Esophagus (tissue), 2 donors: ENCODE data around the gene CNTNAP5. TPM values are rescaled to one million over a fixed set of nuclear protein-coding genes. Genes with fewer than 3 reads are reported as not detected.

Experiments used
- H3K27ac ChIP-seq, 2 donors: one replicate each; pipeline ENCODE4 v1.5.1; 2013; ENCODE audit warnings: low read depth in 2 of 2, mild to moderate bottlenecking in 2 of 2, inconsistent platforms in 1 of 2, low read length in 1 of 2, moderate library complexity in 1 of 2
- H3K27me3 ChIP-seq, 2 donors: one replicate each; pipeline ENCODE4 v1.6.1; 2013; ENCODE audit warnings: low read length in 2 of 2, control low read depth in 1 of 2, mild to moderate bottlenecking in 1 of 2; ENCODE audit not compliant: insufficient read depth in 2 of 2, control insufficient read depth in 1 of 2
- H3K36me3 ChIP-seq, 2 donors: one replicate each; pipeline ENCODE4 v1.6.1; 2013; ENCODE audit warnings: low read length in 1 of 2; ENCODE audit not compliant: control insufficient read depth in 2 of 2, insufficient read depth in 2 of 2
- H3K4me1 ChIP-seq, 2 donors: one replicate each; pipeline ENCODE4 v1.6.1; 2013; ENCODE audit warnings: low read length in 1 of 2; ENCODE audit not compliant: control insufficient read depth in 2 of 2, insufficient read depth in 2 of 2
- H3K4me3 ChIP-seq, 2 donors: one replicate each; pipeline ENCODE4 v1.5.1; 2013; ENCODE audit warnings: low read length in 2 of 2, mild to moderate bottlenecking in 2 of 2, low read depth in 1 of 2, moderate library complexity in 1 of 2
- H3K9me3 ChIP-seq, 2 donors: one replicate each; pipeline ENCODE4 v1.6.1; 2013; ENCODE audit warnings: mild to moderate bottlenecking in 2 of 2, low read depth in 1 of 2, low read length in 1 of 2, moderate library complexity in 1 of 2; ENCODE audit not compliant: control insufficient read depth in 2 of 2, insufficient read depth in 1 of 2
- WGBS, 2 donors: extraction: QIAGEN DNeasy Blood & Tissue Kit; methylation state at CpG; one replicate each; pipeline ENCODE4 v1.1.7; 2013; 5-methylcytosine and 5-hydroxymethylcytosine counted together
- polyA plus RNA-seq, 2 donors: library from polyadenylated mRNA; stranded (reverse); fragments of 200-250 nt; gene quantifications; one replicate each; pipeline ENCODE4 v1.2.3, GENCODE V29; 2013
- donor health status: healthy with polysubstance abuse.
- donor health status: Bipolar disorder and iron deficiency.

CNTNAP5 gene
- polyA plus RNA-seq, 2 donors = not detected

DNA sequence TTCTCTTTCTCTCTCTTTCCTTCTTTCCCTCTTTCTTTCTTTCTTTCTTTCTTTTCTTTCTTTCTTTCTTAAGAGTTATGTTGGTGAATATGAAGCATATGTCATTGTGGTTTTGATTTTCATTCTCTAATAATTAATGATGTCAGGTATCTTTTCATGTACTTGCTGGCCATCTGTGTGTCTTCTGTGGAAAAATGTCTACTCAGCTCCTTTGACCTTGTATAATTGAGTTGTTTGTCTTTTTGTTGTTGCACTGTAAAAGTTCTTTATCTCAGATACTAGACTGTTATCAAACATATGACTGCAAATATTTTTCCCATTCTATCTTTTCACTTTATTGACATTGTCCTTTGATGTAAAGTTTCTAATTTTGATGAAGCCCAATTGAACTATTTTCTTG, 645.1 kb downstream of the CNTNAP5 start:
- Histone ChIP-seq H3K36me3 (no peaks in the 10 kb centered on the region), H3K4me1 (no peaks in the 10 kb centered on the region), H3K4me3 (no peak overlapping the region), H3K27me3 (no peaks in the 10 kb centered on the region), H3K9me3 (no peaks in the 10 kb centered on the region), H3K27ac (no peak overlapping the region)

DNA sequence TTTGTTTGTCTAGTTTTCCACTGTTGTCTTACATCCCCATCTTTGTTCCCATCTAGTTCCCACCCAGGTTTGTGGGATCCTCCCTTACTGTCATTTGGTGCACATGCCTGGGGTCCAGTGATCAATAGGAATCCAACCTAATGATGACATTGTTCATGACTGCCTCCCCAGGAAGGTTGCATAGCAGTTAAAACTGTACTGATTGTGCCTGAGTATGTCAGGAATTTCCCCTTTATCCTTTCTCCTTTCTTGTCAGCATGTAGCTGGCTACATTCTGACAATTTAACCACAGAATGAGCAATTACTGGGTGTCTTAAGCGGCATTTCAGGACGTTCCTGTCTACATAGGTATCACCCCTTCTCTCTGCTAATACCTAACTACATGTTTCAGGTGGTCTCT, 653.0 kb downstream of the CNTNAP5 start:
- WGBS, 2 donors = 57 to 60% methylated on average over 2 of the region's 2 CpGs
- Histone ChIP-seq H3K9me3 (no peaks in the 10 kb centered on the region), H3K4me3 (no peak overlapping the region), H3K27me3 (no peaks in the 10 kb centered on the region), H3K27ac (no peak overlapping the region), H3K36me3 (no peaks in the 10 kb centered on the region), H3K4me1 (no peaks in the 10 kb centered on the region)

DNA sequence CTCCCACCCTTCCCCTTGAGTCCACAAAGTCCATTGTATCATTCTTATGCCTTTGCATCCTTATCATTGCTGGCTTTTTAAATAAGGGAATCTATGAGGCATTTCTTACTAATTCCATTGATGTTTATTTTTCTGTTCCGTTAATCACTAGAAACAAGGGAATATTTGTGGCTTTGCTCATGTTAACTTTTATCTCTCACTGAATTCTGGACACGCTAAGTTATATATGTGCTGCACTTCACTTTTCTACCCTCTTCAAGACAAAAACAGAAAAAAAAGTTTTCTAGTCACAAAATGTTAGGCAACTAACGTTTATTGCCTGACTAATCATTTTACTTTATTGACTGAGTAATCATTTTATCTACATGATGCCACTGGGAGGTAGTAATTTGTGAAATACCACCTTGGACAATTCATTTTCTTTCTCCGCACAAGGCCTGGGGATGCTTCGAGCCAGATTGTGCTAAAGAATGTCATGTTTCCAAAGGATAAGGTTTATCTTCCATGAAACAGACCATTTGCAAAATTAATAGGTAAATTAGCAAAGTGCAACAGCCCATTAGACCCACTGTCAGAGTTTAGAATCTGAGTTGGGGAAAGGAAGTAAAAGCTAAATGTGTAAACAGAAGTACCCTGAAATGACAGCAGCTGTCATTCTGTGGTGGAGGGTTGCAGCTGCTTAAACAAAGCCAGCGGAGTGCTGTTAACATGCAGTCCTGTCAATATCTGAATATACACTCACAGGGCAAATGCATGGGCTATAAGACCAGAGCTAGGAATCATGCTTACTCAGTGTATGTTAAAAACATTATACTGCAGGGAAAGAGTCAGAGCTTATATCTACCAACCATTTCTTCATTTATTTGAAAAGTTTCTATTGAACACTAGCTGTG, 658.7 kb downstream of the CNTNAP5 start:
- H3K36me3 ChIP-seq = no peaks in the 10 kb centered on the region
- H3K27ac ChIP-seq = no peak overlapping the region
- no peaks in the 10 kb centered on the region for H3K27me3 ChIP-seq
- WGBS, 2 donors = 63 to 67% methylated on average over 6 of the region's 6 CpGs
- no peaks in the 10 kb centered on the region for H3K4me1 ChIP-seq
- no peaks in the 10 kb centered on the region for H3K9me3 ChIP-seq
- H3K4me3 ChIP-seq = no peak overlapping the region

DNA sequence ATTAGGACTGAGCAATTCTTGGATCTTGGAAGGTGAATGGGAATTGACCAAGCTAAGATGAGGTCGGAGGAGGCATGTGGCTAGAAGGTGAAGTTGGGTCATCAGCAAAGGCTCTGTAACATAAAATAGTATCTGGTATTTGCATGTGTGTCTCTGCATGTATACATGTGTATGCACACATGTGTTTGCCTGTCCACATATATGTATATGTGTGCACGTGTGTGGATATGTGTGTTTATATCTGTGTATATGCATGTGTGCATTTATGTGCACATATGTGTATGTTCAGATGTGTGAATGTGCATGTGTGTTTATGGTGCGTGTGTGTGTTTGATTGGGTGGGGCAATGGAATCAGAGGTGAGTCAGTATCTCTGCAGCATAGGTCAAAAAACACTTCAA, 664.3 kb downstream of the CNTNAP5 start:
- Histone ChIP-seq H3K36me3 (no peaks in the 10 kb centered on the region), H3K27ac (no peak overlapping the region), H3K4me3 (no peak overlapping the region), H3K4me1 (no peaks in the 10 kb centered on the region), H3K27me3 (no peaks in the 10 kb centered on the region), H3K9me3 (peaks cover 2 to 4% of the 10 kb centered on the region in 2 donors)
- 89 to 93% methylated on average over 3 of the region's 3 CpGs for WGBS, 2 donors

DNA sequence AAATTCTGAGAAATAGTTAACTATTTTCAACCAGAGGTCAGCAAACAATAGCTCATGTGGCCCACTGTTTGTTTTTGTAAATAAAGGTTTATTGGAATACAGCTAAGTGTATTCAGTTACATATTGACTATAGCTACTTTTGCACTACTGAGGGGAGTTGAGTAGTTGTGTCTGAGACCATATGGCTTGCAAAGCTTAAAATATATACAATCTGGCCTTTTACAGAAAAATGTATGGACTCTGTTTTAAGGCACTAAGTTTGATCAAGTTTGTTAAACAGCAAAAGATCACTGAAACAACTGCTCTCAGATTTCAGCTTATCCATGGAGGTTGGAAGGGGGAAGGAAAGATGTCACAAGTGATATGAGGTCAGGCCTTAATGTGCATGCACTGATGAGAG, 667.1 kb downstream of the CNTNAP5 start:
- no peak overlapping the region for H3K27ac ChIP-seq
- no peaks in the 10 kb centered on the region for H3K36me3 ChIP-seq
- no peaks in the 10 kb centered on the region for H3K4me1 ChIP-seq
- no peak overlapping the region for H3K4me3 ChIP-seq
- no peaks in the 10 kb centered on the region for H3K27me3 ChIP-seq
- peaks cover 4 to 5% of the 10 kb centered on the region in 2 donors for H3K9me3 ChIP-seq

DNA sequence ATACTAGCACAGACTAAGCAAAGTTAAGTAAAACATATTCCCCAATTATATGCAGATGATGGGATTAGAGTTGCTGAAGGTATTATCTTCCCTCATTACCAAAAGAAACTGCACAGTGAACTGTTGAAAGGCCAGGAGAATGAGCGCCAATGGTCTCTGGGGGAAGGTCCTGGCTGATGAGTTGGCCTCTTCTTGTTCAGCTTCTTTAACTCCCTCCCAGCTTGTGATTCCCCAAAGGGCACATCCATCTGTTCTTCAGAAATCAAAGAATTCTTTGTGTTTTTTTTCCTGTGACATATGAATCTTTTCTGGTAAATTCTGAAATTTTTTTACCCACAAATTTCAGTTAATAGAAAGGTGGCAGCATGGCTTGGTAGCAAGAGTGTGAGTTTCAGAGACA, 667.6 kb downstream of the CNTNAP5 start:
- Histone ChIP-seq H3K4me3 (no peak overlapping the region), H3K27ac (peak overlapping the region in 1 of 2 donors; percentile 13), H3K27me3 (no peaks in the 10 kb centered on the region), H3K4me1 (no peaks in the 10 kb centered on the region), H3K36me3 (no peaks in the 10 kb centered on the region), H3K9me3 (peaks cover 4 to 5% of the 10 kb centered on the region in 2 donors)
- 81 to 84% methylated on average over 1 of the region's 1 CpG for WGBS, 2 donors

DNA sequence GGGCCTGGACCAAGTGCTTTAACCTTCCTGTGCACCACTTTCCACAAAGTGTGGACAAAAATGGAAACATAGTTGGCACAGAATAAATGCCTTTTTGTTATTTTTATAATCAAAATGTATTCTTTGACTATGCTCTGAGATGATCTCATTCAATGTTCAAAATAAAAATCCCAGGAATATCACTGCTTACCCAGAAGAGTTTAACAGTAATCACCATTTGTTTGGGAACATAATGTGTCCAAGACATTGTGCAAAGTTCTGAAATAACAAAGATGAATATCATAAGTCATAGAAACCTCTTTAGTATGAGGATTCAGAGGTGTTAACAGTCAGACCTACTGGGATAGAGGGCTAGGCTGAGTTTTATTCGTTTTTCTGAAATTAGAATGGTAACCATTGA, 668.1 kb downstream of the CNTNAP5 start:
- H3K9me3 ChIP-seq = peaks cover 4 to 5% of the 10 kb centered on the region in 2 donors
- 29 to 31% methylated on average over 1 of the region's 1 CpG for WGBS, 2 donors
- no peaks in the 10 kb centered on the region for H3K27me3 ChIP-seq
- no peaks in the 10 kb centered on the region for H3K4me1 ChIP-seq
- H3K27ac ChIP-seq = no peak overlapping the region
- no peaks in the 10 kb centered on the region for H3K36me3 ChIP-seq
- no peak overlapping the region for H3K4me3 ChIP-seq

DNA sequence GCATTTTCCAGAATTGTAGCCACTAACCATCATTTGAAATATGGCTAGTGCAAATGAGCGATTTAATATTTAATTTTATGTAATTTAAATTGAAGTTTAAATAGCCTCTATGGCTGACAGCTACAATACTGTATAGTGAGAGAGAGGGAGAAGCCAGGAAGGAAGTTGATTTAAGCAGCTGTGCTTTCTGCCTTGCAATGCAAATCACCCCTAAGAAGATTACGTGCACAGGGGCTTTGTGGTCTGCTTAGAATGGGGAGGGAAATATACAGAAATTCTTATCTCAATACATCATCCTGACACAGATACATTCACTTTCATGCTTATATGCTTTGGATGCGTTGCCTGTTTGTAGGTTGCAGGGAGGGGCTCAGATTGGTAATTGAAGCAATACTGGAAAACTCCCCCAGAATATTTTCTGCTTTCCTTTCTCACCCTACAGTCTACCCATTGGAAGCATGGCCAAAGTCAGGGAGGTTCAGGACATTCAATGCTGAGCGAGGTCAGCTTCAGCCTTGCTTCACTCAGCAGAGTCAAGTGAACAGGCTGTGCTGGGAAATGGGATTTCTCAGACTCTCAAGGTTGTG, 674.0 kb downstream of the CNTNAP5 start:
- Histone ChIP-seq H3K9me3 (peaks cover 2 to 3% of the 10 kb centered on the region in 2 donors), H3K4me3 (no peak overlapping the region)
- 73 to 75% methylated on average over 4 of the region's 4 CpGs for WGBS, 2 donors

DNA sequence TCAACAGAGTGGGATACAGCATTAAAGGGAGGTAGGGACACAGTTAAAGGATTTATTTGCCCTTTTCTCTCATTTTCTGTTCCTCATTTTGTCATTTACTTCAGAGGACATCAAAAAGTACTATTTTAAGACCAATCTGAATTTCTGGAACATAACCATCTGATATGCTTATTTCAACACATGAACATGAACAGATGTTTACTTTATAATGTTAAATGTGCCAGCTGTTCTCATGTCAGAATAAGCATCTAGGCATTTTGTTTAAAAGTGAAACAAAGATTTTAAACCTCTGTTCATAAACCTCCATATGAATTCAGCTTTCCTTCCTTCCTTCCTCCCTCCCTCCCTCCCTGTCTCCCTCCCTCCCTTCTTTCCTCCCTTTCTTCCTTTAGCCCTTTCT, 677.7 kb downstream of the CNTNAP5 start:
- no peak overlapping the region for H3K27ac ChIP-seq
- no peaks in the 10 kb centered on the region for H3K27me3 ChIP-seq
- H3K4me3 ChIP-seq = no peak overlapping the region
- H3K36me3 ChIP-seq = no peaks in the 10 kb centered on the region
- H3K9me3 ChIP-seq = peaks cover 2% of the 10 kb centered on the region in 2 donors
- no peaks in the 10 kb centered on the region for H3K4me1 ChIP-seq

More for the DNA sequence above, 674.0 kb downstream of the CNTNAP5 start:
- no peaks in the 10 kb centered on the region for H3K36me3 ChIP-seq
- H3K27me3 ChIP-seq = no peaks in the 10 kb centered on the region
- no peak overlapping the region for H3K27ac ChIP-seq
- no peaks in the 10 kb centered on the region for H3K4me1 ChIP-seq
